Vagina (tissue), 2 donors: ENCODE data around the gene VRTN.

ENCODE experiments used
- POLR2A ChIP-seq, 2 donors: fragments of 450-650 bp; IDR thresholded peaks; one replicate each; pipeline ENCODE4 v1.6.1; 2017; ENCODE audit warnings: antibody characterized with exemption in 2 of 2, mild to moderate bottlenecking in 2 of 2, moderate library complexity in 2 of 2
- TF ChIP-seq, protein P1 (sequence below), 3 experiments: fragments of 450-650 bp in 2 of 3; fragments of 200-600 bp in 1 of 3; sonication (generic) in 1 of 3; IDR thresholded peaks; one replicate each; pipeline ENCODE4 v1.5.1; 2017 to 2019; ENCODE audit warnings: antibody characterized with exemption in 3 of 3, mild to moderate bottlenecking in 2 of 3, moderate library complexity in 2 of 3

DNA sequence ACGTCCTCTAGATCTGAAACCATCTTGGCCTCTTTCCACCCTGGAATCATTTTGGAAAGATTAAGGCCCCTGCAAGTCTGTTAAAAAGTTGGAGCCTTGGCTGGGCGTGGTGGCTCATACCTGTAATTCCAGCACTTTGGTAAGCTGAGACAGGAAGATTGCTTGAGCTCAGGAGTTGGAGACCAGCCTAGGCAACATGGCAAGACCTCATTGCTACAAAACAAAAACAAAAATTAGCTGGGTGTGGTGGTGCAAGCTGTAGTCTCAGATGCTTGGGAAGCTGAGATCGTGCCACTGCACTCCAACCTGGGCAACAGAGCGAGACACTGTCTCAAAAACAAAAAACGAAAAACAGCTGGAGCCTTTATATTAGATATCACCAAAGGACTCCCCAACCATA, 34.7 kb upstream of the VRTN start:
- TF ChIP-seq POLR2A (IDR thresholded peaks at IDR 0.05), result no peak
- TF ChIP-seq, protein P1, sequence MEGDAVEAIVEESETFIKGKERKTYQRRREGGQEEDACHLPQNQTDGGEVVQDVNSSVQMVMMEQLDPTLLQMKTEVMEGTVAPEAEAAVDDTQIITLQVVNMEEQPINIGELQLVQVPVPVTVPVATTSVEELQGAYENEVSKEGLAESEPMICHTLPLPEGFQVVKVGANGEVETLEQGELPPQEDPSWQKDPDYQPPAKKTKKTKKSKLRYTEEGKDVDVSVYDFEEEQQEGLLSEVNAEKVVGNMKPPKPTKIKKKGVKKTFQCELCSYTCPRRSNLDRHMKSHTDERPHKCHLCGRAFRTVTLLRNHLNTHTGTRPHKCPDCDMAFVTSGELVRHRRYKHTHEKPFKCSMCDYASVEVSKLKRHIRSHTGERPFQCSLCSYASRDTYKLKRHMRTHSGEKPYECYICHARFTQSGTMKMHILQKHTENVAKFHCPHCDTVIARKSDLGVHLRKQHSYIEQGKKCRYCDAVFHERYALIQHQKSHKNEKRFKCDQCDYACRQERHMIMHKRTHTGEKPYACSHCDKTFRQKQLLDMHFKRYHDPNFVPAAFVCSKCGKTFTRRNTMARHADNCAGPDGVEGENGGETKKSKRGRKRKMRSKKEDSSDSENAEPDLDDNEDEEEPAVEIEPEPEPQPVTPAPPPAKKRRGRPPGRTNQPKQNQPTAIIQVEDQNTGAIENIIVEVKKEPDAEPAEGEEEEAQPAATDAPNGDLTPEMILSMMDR (IDR thresholded peaks at IDR 0.05), result no peak
